Trophoblast cell (in vitro differentiated cells and primary cell): ENCODE results near the gene PIK3IP1.

Experiments
- DNase-seq, 2 donors: peaks; one replicate each; pipeline ENCODE4 v3.0.0-alpha.2; 2016
- H2AFZ ChIP-seq: 2 replicates; pipeline ENCODE4 v1.6.1; 2013; ENCODE audit warnings: low read length, moderate library complexity, mild to moderate bottlenecking; ENCODE audit not compliant: insufficient read depth, poor library complexity
- H2AK5ac ChIP-seq: 2 replicates; pipeline ENCODE4 v1.6.1; 2013; ENCODE audit warnings: mild to moderate bottlenecking, low read length
- H2BK120ac ChIP-seq: 2 replicates; pipeline ENCODE4 v1.6.1; 2013; ENCODE audit warnings: low read length, mild to moderate bottlenecking, moderate library complexity; ENCODE audit not compliant: insufficient read depth, poor library complexity
- H2BK12ac ChIP-seq: 2 replicates; pipeline ENCODE4 v1.6.1; 2013; ENCODE audit warnings: mild to moderate bottlenecking, low read length, moderate library complexity
- H2BK5ac ChIP-seq: 2 replicates; pipeline ENCODE4 v1.6.1; 2013; ENCODE audit warnings: low read length, low read depth, moderate library complexity, mild to moderate bottlenecking; ENCODE audit not compliant: poor library complexity
- H3K14ac ChIP-seq: 2 replicates; pipeline ENCODE4 v1.6.1; 2013; ENCODE audit warnings: mild to moderate bottlenecking, low read length
- H3K18ac ChIP-seq: 2 replicates; pipeline ENCODE4 v1.6.1; 2013; ENCODE audit warnings: mild to moderate bottlenecking, low read length
- H3K23ac ChIP-seq: 2 replicates; pipeline ENCODE4 v1.6.1; 2013; ENCODE audit warnings: low read length
- H3K27ac ChIP-seq: 2 replicates; pipeline ENCODE4 v1.5.1; 2013; ENCODE audit warnings: low read depth, mild to moderate bottlenecking, inconsistent platforms, low read length, moderate library complexity
- H3K27me3 ChIP-seq: 2 replicates; pipeline ENCODE4 v1.6.1; 2013; ENCODE audit warnings: inconsistent platforms, mild to moderate bottlenecking, low read length, moderate library complexity; ENCODE audit not compliant: insufficient read depth
- H3K36me3 ChIP-seq, 2 experiments: 1 replicate in 1 of 2; 2 replicates in 1 of 2; pipeline ENCODE4 v1.6.1; 2013; ENCODE audit warnings: low read length in 2 of 2, mild to moderate bottlenecking in 2 of 2, moderate library complexity in 1 of 2; ENCODE audit not compliant: insufficient read depth in 2 of 2, control insufficient read depth in 1 of 2
- H3K4ac ChIP-seq: 2 replicates; pipeline ENCODE4 v1.6.1; 2013; ENCODE audit warnings: low read depth, mild to moderate bottlenecking, low read length, moderate library complexity
- H3K4me1 ChIP-seq, 2 experiments: 1 replicate in 1 of 2; 2 replicates in 1 of 2; pipeline ENCODE4 v1.6.1; 2013; ENCODE audit warnings: low read length in 2 of 2, mild to moderate bottlenecking in 2 of 2, moderate library complexity in 1 of 2; ENCODE audit not compliant: insufficient read depth in 2 of 2, control insufficient read depth in 1 of 2
- H3K4me2 ChIP-seq: 2 replicates; pipeline ENCODE4 v1.6.1; 2013; ENCODE audit warnings: inconsistent platforms, mild to moderate bottlenecking, low read length, moderate library complexity
- H3K4me3 ChIP-seq: 2 replicates; pipeline ENCODE4 v1.5.1; 2013; ENCODE audit warnings: mild to moderate bottlenecking, low read depth, low read length, inconsistent platforms
- H3K79me1 ChIP-seq: one replicate; pipeline ENCODE4 v1.6.1; 2013; ENCODE audit warnings: low read length
- H3K79me2 ChIP-seq: 2 replicates; pipeline ENCODE4 v1.6.1; 2013; ENCODE audit warnings: low read length, mild to moderate bottlenecking; ENCODE audit not compliant: control insufficient read depth, insufficient read depth, poor library complexity
- H3K9ac ChIP-seq: 2 replicates; pipeline ENCODE4 v1.6.1; 2013; ENCODE audit warnings: mild to moderate bottlenecking, low read length
- H3K9me3 ChIP-seq: 2 replicates; pipeline ENCODE4 v1.6.1; 2013; ENCODE audit warnings: low read depth, mild to moderate bottlenecking, control low read depth, inconsistent platforms, low read length; ENCODE audit not compliant: insufficient read depth
- H4K12ac ChIP-seq: 2 replicates; pipeline ENCODE4 v1.6.1; 2013; ENCODE audit warnings: low read depth, mild to moderate bottlenecking, low read length, moderate library complexity
- H4K8ac ChIP-seq: 2 replicates; pipeline ENCODE4 v1.6.1; 2013; ENCODE audit warnings: low read depth, mild to moderate bottlenecking, low read length, moderate library complexity
- H4K91ac ChIP-seq: one replicate; pipeline ENCODE4 v1.6.1; 2013; ENCODE audit warnings: low read depth, mild to moderate bottlenecking, low read length, moderate library complexity
- WGBS: extraction: QIAGEN DNeasy Blood & Tissue Kit; methylation state at CpG from one replicate; pipeline ENCODE4 v1.1.7; 2013; ENCODE audit warnings: missing lambda C conversion rate; ENCODE audit not compliant: insufficient read length, insufficient coverage; ENCODE audit errors: extremely low coverage; 5-methylcytosine and 5-hydroxymethylcytosine counted together

The PIK3IP1 gene

GRCh38 chr22:31284281-31285155 is 7.8 kb downstream of the PIK3IP1 start:
- no peaks in the 10 kb centered on the region for H3K27me3 ChIP-seq
- no peak overlapping the region for H3K9ac ChIP-seq
- H3K4me3 ChIP-seq, result no peak overlapping the region
- no peak overlapping the region for H3K27ac ChIP-seq
- no peak for DNase-seq
- H3K4me1 ChIP-seq, result peaks cover 8 to 10% of the 10 kb centered on the region in 2 experiments
- no peak overlapping the region for H4K12ac ChIP-seq
- H3K23ac ChIP-seq, result no peak overlapping the region
- H3K18ac ChIP-seq, result no peak overlapping the region
- H2AK5ac ChIP-seq, result no peak overlapping the region
- no peak overlapping the region for H3K4ac ChIP-seq
- no peak overlapping the region for H3K14ac ChIP-seq
- H3K36me3 ChIP-seq, result peaks cover 4 to 19% of the 10 kb centered on the region in 2 experiments
- H3K79me1 ChIP-seq, result peaks cover under 1% of the 10 kb centered on the region
- H3K4me2 ChIP-seq, result no peak overlapping the region
- no peak overlapping the region for H2BK12ac ChIP-seq
- H2BK120ac ChIP-seq, result no peak overlapping the region
- no peaks in the 10 kb centered on the region for H3K79me2 ChIP-seq
- H3K9me3 ChIP-seq, result no peaks in the 10 kb centered on the region
- WGBS, result no CpG with 5 or more reads among the region's 3 CpGs
- no peak overlapping the region for H2BK5ac ChIP-seq
- H4K91ac ChIP-seq, result no peak overlapping the region
- no peak overlapping the region for H4K8ac ChIP-seq
- no peak overlapping the region for H2AFZ ChIP-seq

- DNase-seq, result peak in 1 of 2 donors; percentile 38
- WGBS, result no CpG with 5 or more reads among the region's 8 CpGs
Measured at GRCh38 chr22:31282748-31283468, 9.4 kb downstream of the PIK3IP1 start.

DNA sequence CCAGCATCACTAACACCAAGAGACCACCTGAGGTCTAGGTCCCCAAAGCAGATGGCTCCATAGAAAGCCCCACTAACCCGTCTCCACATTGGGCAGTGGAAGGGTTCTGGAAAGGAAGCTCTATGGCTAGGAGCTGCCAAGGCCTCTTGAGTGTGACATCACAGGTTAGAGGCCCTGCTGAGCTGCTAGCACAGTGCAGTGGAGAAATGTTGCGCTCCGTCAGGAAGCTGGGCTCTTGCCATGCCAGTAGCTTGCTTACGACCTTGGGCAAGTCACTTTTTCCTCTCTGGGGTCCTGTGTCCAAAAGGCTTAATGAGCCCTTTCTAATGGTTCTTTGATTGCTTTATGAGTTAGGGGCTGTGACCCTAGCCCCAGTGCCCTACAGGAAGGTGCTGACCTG is 10.6 kb downstream of the PIK3IP1 start:
- H3K36me3 ChIP-seq, result peaks cover 25 to 41% of the 10 kb centered on the region in 2 experiments
- H2AK5ac ChIP-seq, result no peak overlapping the region
- H4K91ac ChIP-seq, result no peak overlapping the region
- no peak overlapping the region for H3K27ac ChIP-seq
- H3K18ac ChIP-seq, result no peak overlapping the region
- H3K23ac ChIP-seq, result no peak overlapping the region
- no peak overlapping the region for H3K14ac ChIP-seq
- H2BK5ac ChIP-seq, result no peak overlapping the region
- no peak for DNase-seq
- H2BK12ac ChIP-seq, result no peak overlapping the region
- no peaks in the 10 kb centered on the region for H3K27me3 ChIP-seq
- H2AFZ ChIP-seq, result no peak overlapping the region
- no peak overlapping the region for H3K9ac ChIP-seq
- no peak overlapping the region for H2BK120ac ChIP-seq
- peaks cover 5 to 10% of the 10 kb centered on the region in 2 experiments for H3K4me1 ChIP-seq
- WGBS, result no CpG with 5 or more reads among the region's 4 CpGs
- no peak overlapping the region for H4K8ac ChIP-seq
- no peak overlapping the region for H3K4me2 ChIP-seq
- H3K79me2 ChIP-seq, result no peaks in the 10 kb centered on the region
- H4K12ac ChIP-seq, result no peak overlapping the region
- H3K4ac ChIP-seq, result no peak overlapping the region
- no peak overlapping the region for H3K4me3 ChIP-seq
- no peaks in the 10 kb centered on the region for H3K9me3 ChIP-seq
- H3K79me1 ChIP-seq, result no peaks in the 10 kb centered on the region

More at GRCh38 chr22:31282748-31283468, 9.4 kb downstream of the PIK3IP1 start:
- no peak overlapping the region for H3K27ac ChIP-seq
- no peaks in the 10 kb centered on the region for H3K79me2 ChIP-seq
- H2BK12ac ChIP-seq, result no peak overlapping the region
- H4K8ac ChIP-seq, result peak overlapping the region; percentile 16
- H3K27me3 ChIP-seq, result no peaks in the 10 kb centered on the region
- H3K14ac ChIP-seq, result no peak overlapping the region
- H2BK120ac ChIP-seq, result no peak overlapping the region
- H3K9ac ChIP-seq, result no peak overlapping the region
- H4K12ac ChIP-seq, result no peak overlapping the region
- peaks cover 19 to 34% of the 10 kb centered on the region in 2 experiments for H3K36me3 ChIP-seq
- H2AFZ ChIP-seq, result no peak overlapping the region
- no peak overlapping the region for H3K23ac ChIP-seq
- no peak overlapping the region for H2BK5ac ChIP-seq
- no peak overlapping the region for H3K18ac ChIP-seq
- H3K4me2 ChIP-seq, result no peak overlapping the region
- no peak overlapping the region for H3K4me3 ChIP-seq
- no peak overlapping the region for H4K91ac ChIP-seq
- no peak overlapping the region for H3K4ac ChIP-seq
- no peaks in the 10 kb centered on the region for H3K79me1 ChIP-seq
- H3K9me3 ChIP-seq, result no peaks in the 10 kb centered on the region
- no peak overlapping the region for H2AK5ac ChIP-seq
- peaks cover 5 to 10% of the 10 kb centered on the region in 2 experiments for H3K4me1 ChIP-seq

- H2AFZ ChIP-seq, result no peak overlapping the region
- no peak overlapping the region for H3K27ac ChIP-seq
- H3K4me1 ChIP-seq, result peaks cover 3 to 9% of the 10 kb centered on the region in 2 experiments
- no peak overlapping the region for H3K9ac ChIP-seq
- H3K18ac ChIP-seq, result no peak overlapping the region
- H3K27me3 ChIP-seq, result no peaks in the 10 kb centered on the region
- no peak overlapping the region for H4K91ac ChIP-seq
- H4K8ac ChIP-seq, result no peak overlapping the region
- no peak overlapping the region for H2BK5ac ChIP-seq
- no peak overlapping the region for H3K23ac ChIP-seq
- H3K79me1 ChIP-seq, result peaks cover 3% of the 10 kb centered on the region
- H4K12ac ChIP-seq, result no peak overlapping the region
- no peak overlapping the region for H3K14ac ChIP-seq
- no peaks in the 10 kb centered on the region for H3K79me2 ChIP-seq
- H3K4me2 ChIP-seq, result no peak overlapping the region
- H3K36me3 ChIP-seq, result peaks cover 30 to 47% of the 10 kb centered on the region in 2 experiments
- H2AK5ac ChIP-seq, result no peak overlapping the region
- H2BK12ac ChIP-seq, result no peak overlapping the region
- DNase-seq, result no peak
- H2BK120ac ChIP-seq, result no peak overlapping the region
- no peaks in the 10 kb centered on the region for H3K9me3 ChIP-seq
- no peak overlapping the region for H3K4ac ChIP-seq
- H3K4me3 ChIP-seq, result no peak overlapping the region
Measured at GRCh38 chr22:31279821-31280505, 12.3 kb downstream of the PIK3IP1 start.
